GM23248 (cell line): ENCODE data around the gene KLRK1. TPM values are rescaled to one million over a fixed set of nuclear protein-coding genes. Genes with fewer than 3 reads are reported as not detected.
A peak's percentile ranks its signal among the peaks of the same experiment; 100 is the strongest.

Experiments used
- DNase-seq: peaks from one replicate; pipeline ENCODE4 v3.0.0-alpha.2; 2015
- H2AFZ ChIP-seq: fragments of 200-600 bp; sonication (generic); 2 replicates; pipeline ENCODE4 v1.6.1; 2016; ENCODE audit warnings: antibody characterized with exemption
- H3F3A ChIP-seq: fragments of 200-600 bp; sonication (generic); 2 replicates; pipeline ENCODE4 v1.6.1; 2016; ENCODE audit warnings: mild to moderate bottlenecking, antibody characterized with exemption, mixed run types; ENCODE audit not compliant: insufficient read depth
- H3K27ac ChIP-seq: fragments of 200-600 bp; sonication (generic); 2 replicates; pipeline ENCODE4 v1.5.1; 2016; ENCODE audit warnings: mild to moderate bottlenecking
- H3K27me3 ChIP-seq: fragments of 200-600 bp; sonication (generic); replicated peaks from 2 replicates; pipeline ENCODE4 v1.6.1; 2016; ENCODE audit warnings: mild to moderate bottlenecking; ENCODE audit not compliant: insufficient read depth
- H3K36me3 ChIP-seq: fragments of 200-600 bp; sonication (generic); 2 replicates; pipeline ENCODE4 v1.6.1; 2016; ENCODE audit warnings: low read depth, mild to moderate bottlenecking
- H3K4me1 ChIP-seq: fragments of 200-600 bp; sonication (generic); 2 replicates; pipeline ENCODE4 v1.6.1; 2016; ENCODE audit warnings: mild to moderate bottlenecking; ENCODE audit not compliant: insufficient read depth
- H3K4me2 ChIP-seq: fragments of 200-600 bp; sonication (generic); one replicate; pipeline ENCODE4 v1.6.1; 2016; ENCODE audit warnings: mild to moderate bottlenecking; ENCODE audit not compliant: unreplicated experiment
- H3K4me3 ChIP-seq: fragments of 200-600 bp; sonication (generic); 2 replicates; pipeline ENCODE4 v1.5.1; 2016; ENCODE audit warnings: mild to moderate bottlenecking
- H3K79me2 ChIP-seq: fragments of 200-600 bp; sonication (generic); 2 replicates; pipeline ENCODE4 v1.6.1; 2016; ENCODE audit warnings: mild to moderate bottlenecking; ENCODE audit not compliant: insufficient read depth
- H3K9ac ChIP-seq: fragments of 200-600 bp; sonication (generic); 2 replicates; pipeline ENCODE4 v1.6.1; 2016; ENCODE audit warnings: mild to moderate bottlenecking
- H3K9me2 ChIP-seq: fragments of 200-600 bp; sonication (generic); 2 replicates; pipeline ENCODE4 v1.6.1; 2016; ENCODE audit warnings: mixed run types, mild to moderate bottlenecking, moderate library complexity; ENCODE audit not compliant: insufficient read depth
- H3K9me3 ChIP-seq: fragments of 200-600 bp; sonication (generic); one replicate; pipeline ENCODE4 v1.6.1; 2017; ENCODE audit warnings: low read depth
- H4K20me1 ChIP-seq: fragments of 200-600 bp; sonication (generic); 2 replicates; pipeline ENCODE4 v1.6.0; 2016; ENCODE audit not compliant: insufficient read depth
- EZH2 ChIP-seq: fragments of 200-600 bp; sonication (generic); IDR thresholded peaks from 2 replicates; pipeline ENCODE4 v1.6.1; 2018; ENCODE audit warnings: antibody characterized with exemption, mild to moderate bottlenecking; ENCODE audit not compliant: insufficient read depth, poor library complexity, severe bottlenecking
- EZH2phosphoT487 ChIP-seq: fragments of 200-600 bp; sonication (generic); IDR thresholded peaks from 2 replicates; pipeline ENCODE4 v1.6.1; 2018; ENCODE audit warnings: antibody characterized with exemption, moderate library complexity, mild to moderate bottlenecking, low read depth; ENCODE audit not compliant: insufficient read depth
- WGBS, 2 experiments: methylation state at CpG; one replicate each; pipeline ENCODE4 v1.1.6; 2015 to 2017; ENCODE audit warnings: low lambda C conversion rate in 2 of 2, low coverage in 1 of 2; ENCODE audit errors: missing lambda C conversion rate in 2 of 2; 5-methylcytosine and 5-hydroxymethylcytosine counted together
- in situ Hi-C: fragments of 300-500 bp; cut with MboI; formaldehyde crosslinking; loops from 2 replicates; pipeline ENCODE4 v1.15.0; 2020
- polyA plus RNA-seq: library from polyadenylated mRNA; unstranded; fragments of >200 nt; fragmentation: Nextera tagmentation; extraction: Ambion mirVana; gene quantifications from 2 replicates; pipeline ENCODE4 v1.2.1, GENCODE V29; 2016
- total RNA-seq: library from RNA; depleted of rRNA; stranded (reverse); fragments of >200 nt; shearing (Covaris generic); gene quantifications from 2 replicates; pipeline ENCODE4 v1.2.3, GENCODE V29; 2014

KLRK1 gene
- total and polyA plus RNA-seq, 2 experiments from 2014 or later: not detected

- no peaks in the 10 kb centered on the region for H3K27me3 ChIP-seq
- in situ Hi-C loops: no loop called here
- H3K27ac ChIP-seq: no peak overlapping the region
- H3K9ac ChIP-seq: peak overlapping the region; percentile 78; the same call in 1 of the 2 replicates
- TF ChIP-seq EZH2phosphoT487 (no peak), EZH2 (no peak)
- H3K4me2 ChIP-seq: no peak overlapping the region
- peaks cover 26% of the 10 kb centered on the region for H3K4me1 ChIP-seq
- H3K9me3 ChIP-seq: no peaks in the 10 kb centered on the region
- no peaks in the 10 kb centered on the region for H3K36me3 ChIP-seq
- H3K4me3 ChIP-seq: no peak overlapping the region; the same call in 1 of the 2 replicates
- no peaks in the 10 kb centered on the region for H4K20me1 ChIP-seq
- no peaks in the 10 kb centered on the region for H3K79me2 ChIP-seq
- 53 to 57% methylated on average over 9 of the region's 9 CpGs for WGBS, 2 experiments
- no peaks in the 10 kb centered on the region for H3K9me2 ChIP-seq
- DNase-seq: peak; percentile 17
- H2AFZ ChIP-seq: peak overlapping the region; percentile 100
- H3F3A ChIP-seq: peaks cover 3% of the 10 kb centered on the region; the same call in 1 of the 2 replicates
Measured at GRCh38 chr12:10362828-10363657, 26.8 kb downstream of the KLRK1 start.

- Histone ChIP-seq H3K27me3 (no peaks in the 10 kb centered on the region), H2AFZ (peak overlapping the region; percentile 100), H3F3A (peaks cover 3% of the 10 kb centered on the region; the same call in 1 of the 2 replicates), H3K36me3 (no peaks in the 10 kb centered on the region), H3K9ac (no peak overlapping the region), H3K4me1 (peaks cover 26% of the 10 kb centered on the region), H3K4me3 (no peak overlapping the region), H3K79me2 (no peaks in the 10 kb centered on the region), H3K9me3 (no peaks in the 10 kb centered on the region), H3K9me2 (no peaks in the 10 kb centered on the region), H4K20me1 (no peaks in the 10 kb centered on the region), H3K4me2 (no peak overlapping the region), H3K27ac (no peak overlapping the region)
- TF ChIP-seq EZH2phosphoT487 (no peak), EZH2 (no peak)
- in situ Hi-C loops: no loop called here
- WGBS, 2 experiments: 72 to 73% methylated on average over 3 of the region's 3 CpGs
- DNase-seq: no peak
Measured at GRCh38 chr12:10362325-10362724, 27.5 kb downstream of the KLRK1 start.

DNA sequence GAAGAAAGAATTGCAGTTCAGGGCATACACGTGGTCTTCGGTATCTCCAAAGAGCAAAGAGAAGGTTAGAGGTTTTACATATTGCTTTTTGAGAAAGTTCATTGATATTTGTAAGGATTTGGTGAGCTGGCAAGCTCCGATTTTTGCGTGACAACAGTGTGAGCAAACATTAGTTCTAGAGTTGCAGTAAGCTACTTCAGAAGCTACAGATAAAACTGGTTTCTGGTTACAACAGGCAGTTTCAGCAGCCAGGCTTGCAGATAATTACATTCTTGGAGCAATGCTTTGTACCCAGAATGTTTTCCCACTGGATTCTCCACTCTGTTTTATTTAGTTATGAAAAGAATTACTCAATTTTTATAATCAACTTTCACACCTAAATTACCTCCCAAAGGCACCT lies 28.2 kb downstream of the KLRK1 start:
- no peaks in the 10 kb centered on the region for H3K79me2 ChIP-seq
- H3K9ac ChIP-seq: no peak overlapping the region
- H3K36me3 ChIP-seq: no peaks in the 10 kb centered on the region
- H2AFZ ChIP-seq: peak overlapping the region; percentile 100; the same call in 1 of the 2 replicates
- DNase-seq: peak; percentile 21
- H3K9me2 ChIP-seq: no peaks in the 10 kb centered on the region
- no peak overlapping the region for H3K4me2 ChIP-seq
- H3F3A ChIP-seq: peaks cover 3% of the 10 kb centered on the region; the same call in 1 of the 2 replicates
- WGBS, 2 experiments: 73% methylated on average over 4 of the region's 4 CpGs
- H3K9me3 ChIP-seq: no peaks in the 10 kb centered on the region
- in situ Hi-C loops: no loop called here
- H3K4me3 ChIP-seq: no peak overlapping the region
- TF ChIP-seq EZH2 (no peak), EZH2phosphoT487 (no peak)
- no peaks in the 10 kb centered on the region for H3K27me3 ChIP-seq
- H3K27ac ChIP-seq: no peak overlapping the region
- peaks cover 26% of the 10 kb centered on the region for H3K4me1 ChIP-seq
- no peaks in the 10 kb centered on the region for H4K20me1 ChIP-seq

DNA sequence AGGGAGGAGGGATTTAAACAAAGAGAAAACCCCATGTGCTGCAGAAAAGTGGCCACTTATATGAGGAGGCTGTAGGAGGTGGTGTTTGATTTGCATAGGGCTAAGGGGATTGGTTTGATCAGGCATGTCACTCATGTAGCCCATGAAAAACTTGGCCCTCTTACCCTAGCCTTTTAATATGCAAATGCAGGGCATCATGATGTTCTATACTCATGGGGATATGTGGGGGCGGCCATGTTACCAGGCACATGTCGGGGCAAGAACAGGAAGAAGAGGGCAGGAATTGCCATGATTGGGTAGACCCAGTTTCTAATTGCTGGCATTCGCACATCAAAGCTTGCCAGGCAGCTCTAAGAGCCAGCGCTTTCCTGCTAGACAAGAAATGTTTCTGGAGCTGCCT lies 28.8 kb downstream of the KLRK1 start:
- Histone ChIP-seq H3F3A (peaks cover 3% of the 10 kb centered on the region; the same call in 1 of the 2 replicates), H3K9me3 (no peaks in the 10 kb centered on the region), H3K27me3 (no peaks in the 10 kb centered on the region), H2AFZ (no peak overlapping the region), H3K4me1 (peaks cover 22% of the 10 kb centered on the region), H3K4me2 (no peak overlapping the region), H3K79me2 (no peaks in the 10 kb centered on the region), H4K20me1 (no peaks in the 10 kb centered on the region), H3K4me3 (no peak overlapping the region), H3K9ac (no peak overlapping the region), H3K9me2 (no peaks in the 10 kb centered on the region), H3K36me3 (no peaks in the 10 kb centered on the region), H3K27ac (no peak overlapping the region)
- no peak for TF ChIP-seq EZH2
- TF ChIP-seq EZH2phosphoT487: no peak
- 89 to 91% methylated on average over 4 of the region's 4 CpGs for WGBS, 2 experiments
- no peak for DNase-seq
- in situ Hi-C loops: no loop called here
